Tibial nerve (tissue), 4 donors: ENCODE results near the gene MOGAT1.

Experiments
- EP300 ChIP-seq, 2 donors: sonication (generic); formaldehyde crosslinking; IDR thresholded peaks; one replicate each; pipeline ENCODE4 v1.6.1; 2017; ENCODE audit warnings: antibody characterized with exemption in 2 of 2, mild to moderate bottlenecking in 1 of 2
- POLR2A ChIP-seq, 2 donors: fragments of 450-650 bp; IDR thresholded peaks; one replicate each; pipeline ENCODE4 v1.6.1; 2017; ENCODE audit warnings: antibody characterized with exemption in 2 of 2, mild to moderate bottlenecking in 2 of 2, moderate library complexity in 2 of 2
- TF ChIP-seq, protein P1 (sequence below), 5 experiments: fragments of 200-600 bp in 3 of 5; fragments of 450-650 bp in 2 of 5; sonication (generic) in 3 of 5; IDR thresholded peaks; one replicate each; pipeline ENCODE4 v1.5.1; 2016 to 2019; ENCODE audit warnings: antibody characterized with exemption in 5 of 5, mild to moderate bottlenecking in 3 of 5, moderate library complexity in 2 of 5

DNA sequence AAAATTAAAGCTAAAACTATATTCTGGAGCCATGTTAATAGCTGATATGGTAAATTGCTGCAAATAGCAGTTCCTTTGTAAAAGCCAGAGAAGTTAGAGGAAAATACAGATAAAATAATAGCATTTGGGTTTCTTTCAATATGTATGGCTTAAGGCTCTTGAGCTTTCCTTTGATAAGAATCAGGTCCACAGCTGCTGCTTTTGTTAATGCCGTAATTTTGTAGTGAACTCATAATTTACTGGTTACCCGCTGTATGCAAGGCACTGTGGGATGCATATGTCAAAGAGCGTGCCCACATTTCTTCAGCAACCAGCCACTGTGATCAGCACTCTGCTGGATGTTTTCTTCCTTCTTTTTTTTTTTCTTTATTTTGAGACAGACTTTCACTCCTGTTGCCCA, 79.1 kb downstream of the MOGAT1 start:
- TF ChIP-seq, protein P1, sequence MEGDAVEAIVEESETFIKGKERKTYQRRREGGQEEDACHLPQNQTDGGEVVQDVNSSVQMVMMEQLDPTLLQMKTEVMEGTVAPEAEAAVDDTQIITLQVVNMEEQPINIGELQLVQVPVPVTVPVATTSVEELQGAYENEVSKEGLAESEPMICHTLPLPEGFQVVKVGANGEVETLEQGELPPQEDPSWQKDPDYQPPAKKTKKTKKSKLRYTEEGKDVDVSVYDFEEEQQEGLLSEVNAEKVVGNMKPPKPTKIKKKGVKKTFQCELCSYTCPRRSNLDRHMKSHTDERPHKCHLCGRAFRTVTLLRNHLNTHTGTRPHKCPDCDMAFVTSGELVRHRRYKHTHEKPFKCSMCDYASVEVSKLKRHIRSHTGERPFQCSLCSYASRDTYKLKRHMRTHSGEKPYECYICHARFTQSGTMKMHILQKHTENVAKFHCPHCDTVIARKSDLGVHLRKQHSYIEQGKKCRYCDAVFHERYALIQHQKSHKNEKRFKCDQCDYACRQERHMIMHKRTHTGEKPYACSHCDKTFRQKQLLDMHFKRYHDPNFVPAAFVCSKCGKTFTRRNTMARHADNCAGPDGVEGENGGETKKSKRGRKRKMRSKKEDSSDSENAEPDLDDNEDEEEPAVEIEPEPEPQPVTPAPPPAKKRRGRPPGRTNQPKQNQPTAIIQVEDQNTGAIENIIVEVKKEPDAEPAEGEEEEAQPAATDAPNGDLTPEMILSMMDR (IDR thresholded peaks at IDR 0.05): no peak
- TF ChIP-seq POLR2A (IDR thresholded peaks at IDR 0.05) (no peak), EP300 (IDR thresholded peaks at IDR 0.05) (no peak)
